ENCODE measurements around the gene MYO3B. TPM values are rescaled to one million over a fixed set of nuclear protein-coding genes. Genes with fewer than 3 reads are reported as not detected.

The MYO3B gene
- total and polyA plus RNA-seq, 7 donors = 0.34 TPM; not detected in 6

GRCh38 chr2:170145675-170146432 lies 32.1 kb upstream of the MYO3B start:
- H3K4me3 ChIP-seq = no peak overlapping the region
- H3K27ac ChIP-seq = no peak overlapping the region
- no peaks in the 10 kb centered on the region for H3K9me3 ChIP-seq
- no peak for DNase-seq
- 65 to 68% methylated on average over 7 of the region's 7 CpGs for WGBS, 2 donors
- TF ChIP-seq EP300 (IDR thresholded peaks at IDR 0.05) (no peak), POLR2AphosphoS5 (IDR thresholded peaks at IDR 0.05) (no peak), CTCF (IDR thresholded peaks at IDR 0.05) (no peak)
- H3K4me1 ChIP-seq = peaks cover 0 to 4% (median 0%) of the 10 kb centered on the region in 4 donors
- intact Hi-C loops (cut with DNase I) = no loop called here
- H3K27me3 ChIP-seq = no peaks in the 10 kb centered on the region
- H3K36me3 ChIP-seq = no peaks in the 10 kb centered on the region

GRCh38 chr2:170146784-170147183 lies 31.2 kb upstream of the MYO3B start:
- no peaks in the 10 kb centered on the region for H3K9me3 ChIP-seq
- H3K4me1 ChIP-seq = peaks cover 0 to 4% (median 0%) of the 10 kb centered on the region in 4 donors
- WGBS, 2 donors = 75 to 76% methylated on average over 4 of the region's 4 CpGs
- no peak overlapping the region for H3K27ac ChIP-seq
- no peak for TF ChIP-seq CTCF (IDR thresholded peaks at IDR 0.05)
- TF ChIP-seq EP300 (IDR thresholded peaks at IDR 0.05) = no peak
- no peak for TF ChIP-seq POLR2A (IDR thresholded peaks at IDR 0.05)
- no peak for TF ChIP-seq POLR2AphosphoS5 (IDR thresholded peaks at IDR 0.05)
- intact Hi-C loops (cut with DNase I) = no loop called here
- no peak overlapping the region for H3K4me3 ChIP-seq
- H3K36me3 ChIP-seq = no peaks in the 10 kb centered on the region
- DNase-seq = no peak
- H3K27me3 ChIP-seq = no peaks in the 10 kb centered on the region

- peaks cover 0 to 4% (median 0%) of the 10 kb centered on the region in 4 donors for H3K4me1 ChIP-seq
- no peaks in the 10 kb centered on the region for H3K9me3 ChIP-seq
- intact Hi-C loops (cut with DNase I) = no loop called here
- TF ChIP-seq POLR2AphosphoS5 (IDR thresholded peaks at IDR 0.05) (no peak), POLR2A (IDR thresholded peaks at IDR 0.05) (no peak), EP300 (IDR thresholded peaks at IDR 0.05) (no peak), CTCF (IDR thresholded peaks at IDR 0.05) (no peak)
- WGBS, 2 donors = 78 to 85% methylated on average over 3 of the region's 3 CpGs
- H3K27ac ChIP-seq = no peak overlapping the region
- H3K36me3 ChIP-seq = no peaks in the 10 kb centered on the region
- H3K27me3 ChIP-seq = no peaks in the 10 kb centered on the region
- no peak overlapping the region for H3K4me3 ChIP-seq
- DNase-seq = no peak
Observed at GRCh38 chr2:170147576-170147975, 30.4 kb upstream of the MYO3B start.

GRCh38 chr2:170148161-170148560 lies 29.8 kb upstream of the MYO3B start:
- Histone ChIP-seq H3K9me3 (no peaks in the 10 kb centered on the region), H3K27me3 (no peaks in the 10 kb centered on the region), H3K4me1 (peaks cover 0 to 4% (median 0%) of the 10 kb centered on the region in 4 donors), H3K36me3 (no peaks in the 10 kb centered on the region), H3K4me3 (no peak overlapping the region), H3K27ac (no peak overlapping the region)
- DNase-seq = no peak
- intact Hi-C loops (cut with DNase I) = no loop called here
- TF ChIP-seq POLR2A (IDR thresholded peaks at IDR 0.05) (no peak), EP300 (IDR thresholded peaks at IDR 0.05) (no peak)

GRCh38 chr2:170152421-170152820 lies 25.5 kb upstream of the MYO3B start:
- TF ChIP-seq POLR2A (IDR thresholded peaks at IDR 0.05) (no peak), POLR2AphosphoS5 (IDR thresholded peaks at IDR 0.05) (no peak), CTCF (IDR thresholded peaks at IDR 0.05) (no peak)
- Histone ChIP-seq H3K36me3 (no peaks in the 10 kb centered on the region), H3K4me1 (peaks cover 0 to 9% (median 0%) of the 10 kb centered on the region in 4 donors), H3K27me3 (no peaks in the 10 kb centered on the region), H3K27ac (no peak overlapping the region), H3K4me3 (no peak overlapping the region), H3K9me3 (peaks cover 0 to 4% (median 0%) of the 10 kb centered on the region in 4 donors)
- 93 to 94% methylated on average over 1 of the region's 1 CpG for WGBS, 2 donors
- intact Hi-C loops (cut with DNase I) = no loop called here
- DNase-seq = no peak

Data from sigmoid colon (tissue), 7 donors.